ENCODE measurements around the gene CGN.

The CGN gene

GRCh38 chr1:151534662-151535278 is 23.6 kb downstream of the CGN start:
- in situ Hi-C loops (cut with MboI; ENCODE audit: low sequenced_read_pairs, unreplicated experiment), result no loop called here
- DNase-seq (ENCODE audit: low spot score), result peak; percentile 82
- TF ChIP-seq, protein P1, sequence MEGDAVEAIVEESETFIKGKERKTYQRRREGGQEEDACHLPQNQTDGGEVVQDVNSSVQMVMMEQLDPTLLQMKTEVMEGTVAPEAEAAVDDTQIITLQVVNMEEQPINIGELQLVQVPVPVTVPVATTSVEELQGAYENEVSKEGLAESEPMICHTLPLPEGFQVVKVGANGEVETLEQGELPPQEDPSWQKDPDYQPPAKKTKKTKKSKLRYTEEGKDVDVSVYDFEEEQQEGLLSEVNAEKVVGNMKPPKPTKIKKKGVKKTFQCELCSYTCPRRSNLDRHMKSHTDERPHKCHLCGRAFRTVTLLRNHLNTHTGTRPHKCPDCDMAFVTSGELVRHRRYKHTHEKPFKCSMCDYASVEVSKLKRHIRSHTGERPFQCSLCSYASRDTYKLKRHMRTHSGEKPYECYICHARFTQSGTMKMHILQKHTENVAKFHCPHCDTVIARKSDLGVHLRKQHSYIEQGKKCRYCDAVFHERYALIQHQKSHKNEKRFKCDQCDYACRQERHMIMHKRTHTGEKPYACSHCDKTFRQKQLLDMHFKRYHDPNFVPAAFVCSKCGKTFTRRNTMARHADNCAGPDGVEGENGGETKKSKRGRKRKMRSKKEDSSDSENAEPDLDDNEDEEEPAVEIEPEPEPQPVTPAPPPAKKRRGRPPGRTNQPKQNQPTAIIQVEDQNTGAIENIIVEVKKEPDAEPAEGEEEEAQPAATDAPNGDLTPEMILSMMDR (IDR thresholded peaks at IDR 0.05; ENCODE audit: borderline replicate concordance, control extremely low read depth, extremely low read depth, insufficient read depth, missing control alignments), result peak; percentile 90

- DNase-seq (ENCODE audit: low spot score), result no peak
- TF ChIP-seq, protein P1 (IDR thresholded peaks at IDR 0.05; ENCODE audit: borderline replicate concordance, control extremely low read depth, extremely low read depth, insufficient read depth, missing control alignments), result no peak
- in situ Hi-C loops (cut with MboI; ENCODE audit: low sequenced_read_pairs, unreplicated experiment), result no loop called here
These were observed 24.4 kb downstream of the CGN start for GRCh38 chr1:151535326-151536271.

- DNase-seq (ENCODE audit: low spot score), result no peak
- TF ChIP-seq, protein P1 (IDR thresholded peaks at IDR 0.05; ENCODE audit: borderline replicate concordance, control extremely low read depth, extremely low read depth, insufficient read depth, missing control alignments), result no peak
- in situ Hi-C loops (cut with MboI; ENCODE audit: low sequenced_read_pairs, unreplicated experiment), result no loop called here
These were observed 25.3 kb downstream of the CGN start for GRCh38 chr1:151536499-151536898.

GRCh38 chr1:151537112-151537511 is 25.9 kb downstream of the CGN start:
- no peak for DNase-seq (ENCODE audit: low spot score)
- in situ Hi-C loops (cut with MboI; ENCODE audit: low sequenced_read_pairs, unreplicated experiment), result no loop called here
- TF ChIP-seq, protein P1 (IDR thresholded peaks at IDR 0.05; ENCODE audit: borderline replicate concordance, control extremely low read depth, extremely low read depth, insufficient read depth, missing control alignments), result no peak

GRCh38 chr1:151539321-151540020 is 28.3 kb downstream of the CGN start:
- TF ChIP-seq, protein P1 (IDR thresholded peaks at IDR 0.05; ENCODE audit: borderline replicate concordance, control extremely low read depth, extremely low read depth, insufficient read depth, missing control alignments), result no peak
- peak; percentile 64 for DNase-seq (ENCODE audit: low spot score)
- in situ Hi-C loops (cut with MboI; ENCODE audit: low sequenced_read_pairs, unreplicated experiment), result no loop called here
